Activated CD8-positive, alpha-beta memory T cell treated with anti-CD3 and anti-CD28 coated beads, Interleukin-2, amount 10 ng/mL, durations not matched to agents 7 days and 5 days (primary cell): ENCODE measurements around the gene SIK3. TPM values are rescaled to one million over a fixed set of nuclear protein-coding genes. Genes with fewer than 3 reads are reported as not detected.
"Not testable (repeated sequence)": the region's sequence is repeated elsewhere in the genome, so short reads cannot be mapped to it uniquely, and the experiment has no call there.

Experiments
- ATAC-seq: fragments of 150-1000 bp; cut with Tn5 transposase; one replicate; pipeline ENCODE4 v1.10.0; 2021; ENCODE audit warnings: moderate library complexity
- CTCF ChIA-PET: fragments of 350-600 bp; sonication (Branson Sonifier 250); formaldehyde crosslinking; loops from one replicate; lab custom pipeline; 2021; ENCODE audit warnings: antibody characterized with exemption; lab: Charles Lee
- DNase-seq: peaks from one replicate; pipeline ENCODE4 v3.0.0-alpha.2; 2020
- H3K27ac Mint-ChIP-seq: one replicate; pipeline ENCODE4 v1.8.0; 2021; ENCODE audit warnings: mild to moderate bottlenecking, mixed read lengths
- H3K27me3 Mint-ChIP-seq: one replicate; pipeline ENCODE4 v1.8.0; 2021; ENCODE audit warnings: mixed read lengths
- H3K36me3 Mint-ChIP-seq: one replicate; pipeline ENCODE4 v1.8.0; 2021; ENCODE audit warnings: mild to moderate bottlenecking, mixed read lengths
- H3K4me1 Mint-ChIP-seq: one replicate; pipeline ENCODE4 v1.8.0; 2021; ENCODE audit warnings: mixed read lengths
- H3K4me3 Mint-ChIP-seq: one replicate; pipeline ENCODE4 v1.8.0; 2021; ENCODE audit warnings: mild to moderate bottlenecking, moderate library complexity, mixed read lengths
- H3K9me3 Mint-ChIP-seq: one replicate; pipeline ENCODE4 v1.8.0; 2022; ENCODE audit warnings: low read depth, mixed read lengths
- total RNA-seq, 2 experiments: library from RNA; stranded (reverse); gene quantifications; one replicate each; pipeline ENCODE4 v1.2.3, GENCODE V29; 2021

The SIK3 gene
- total RNA-seq, 2 experiments from 2014 or later, result 31.0 to 38.3 TPM

- no peak for DNase-seq
- Mint-ChIP-seq H3K9me3 (no peaks in the 10 kb centered on the region), H3K27ac (peak overlapping the region; percentile 35), H3K27me3 (no peaks in the 10 kb centered on the region), H3K4me3 (no peak overlapping the region), H3K36me3 (peaks cover 9% of the 10 kb centered on the region), H3K4me1 (peaks cover 50% of the 10 kb centered on the region)
- CTCF ChIA-PET, result interaction anchor here (1.2 to 1.5 kb wide), 2 partner anchors 35 to 228 kb away, joined by 3 to 5 read pairs; no protein-coding TSS in a partner anchor
- ATAC-seq, result no peak
Measured at GRCh38 chr11:117064275-117064674, 34.0 kb downstream of the SIK3 start.

- DNase-seq (no peak), ATAC-seq (peak; percentile 22)
- Mint-ChIP-seq H3K4me3 (no peak overlapping the region), H3K27ac (peak overlapping the region; percentile 61), H3K27me3 (no peaks in the 10 kb centered on the region), H3K4me1 (peaks cover 61% of the 10 kb centered on the region), H3K36me3 (peaks cover 9% of the 10 kb centered on the region), H3K9me3 (no peaks in the 10 kb centered on the region)
- CTCF ChIA-PET, result interaction anchor here (1.2 to 1.5 kb wide), 2 partner anchors 9 to 227 kb away, joined by 3 to 5 read pairs; no protein-coding TSS in a partner anchor
Measured at GRCh38 chr11:117062498-117062897, 35.7 kb downstream of the SIK3 start.

GRCh38 chr11:117061256-117061655 is 37.0 kb downstream of the SIK3 start:
- CTCF ChIA-PET, result interaction anchor here (0.7 to 1.0 kb wide), 3 partner anchors 9 to 230 kb away, joined by 3 read pairs; no protein-coding TSS in a partner anchor
- H3K9me3 Mint-ChIP-seq, result no peaks in the 10 kb centered on the region
- H3K4me3 Mint-ChIP-seq, result no peak overlapping the region
- ATAC-seq, result no peak
- H3K27me3 Mint-ChIP-seq, result no peaks in the 10 kb centered on the region
- H3K4me1 Mint-ChIP-seq, result peaks cover 56% of the 10 kb centered on the region
- H3K27ac Mint-ChIP-seq, result no peak overlapping the region
- DNase-seq, result no peak
- peaks cover 5% of the 10 kb centered on the region for H3K36me3 Mint-ChIP-seq

- H3K4me3 Mint-ChIP-seq, result no peak overlapping the region
- peaks cover 6% of the 10 kb centered on the region for H3K36me3 Mint-ChIP-seq
- DNase-seq (no peak), ATAC-seq (no peak)
- no peak overlapping the region for H3K27ac Mint-ChIP-seq
- H3K4me1 Mint-ChIP-seq, result peaks cover 53% of the 10 kb centered on the region
- H3K27me3 Mint-ChIP-seq, result no peaks in the 10 kb centered on the region
- CTCF ChIA-PET, result interaction anchor here (0.6 to 1.1 kb wide), 4 partner anchors 33 to 155 kb away, joined by 3 to 4 read pairs (median 3); no protein-coding TSS in a partner anchor
- H3K9me3 Mint-ChIP-seq, result no peaks in the 10 kb centered on the region
Measured at GRCh38 chr11:117059611-117060148, 38.5 kb downstream of the SIK3 start.

- no peak overlapping the region for H3K4me3 Mint-ChIP-seq
- no peaks in the 10 kb centered on the region for H3K27me3 Mint-ChIP-seq
- DNase-seq (no peak), ATAC-seq (no peak)
- H3K36me3 Mint-ChIP-seq, result peaks cover 6% of the 10 kb centered on the region
- CTCF ChIA-PET, result interaction anchor here (1.1 kb wide), 1 partner anchor 34 kb away, joined by 3 read pairs; no protein-coding TSS in a partner anchor
- peaks cover 45% of the 10 kb centered on the region for H3K4me1 Mint-ChIP-seq
- H3K9me3 Mint-ChIP-seq, result no peaks in the 10 kb centered on the region
- H3K27ac Mint-ChIP-seq, result no peak overlapping the region
Measured at GRCh38 chr11:117058761-117059261, 39.4 kb downstream of the SIK3 start.

- CTCF ChIA-PET, result no interaction called here
- Mint-ChIP-seq H3K4me3 (no peak overlapping the region), H3K36me3 (peaks cover 6% of the 10 kb centered on the region), H3K27ac (no peak overlapping the region), H3K27me3 (no peaks in the 10 kb centered on the region), H3K9me3 (no peaks in the 10 kb centered on the region), H3K4me1 (peaks cover 35% of the 10 kb centered on the region)
- DNase-seq (no peak), ATAC-seq (no peak)
Measured at GRCh38 chr11:117057727-117058126, 40.5 kb downstream of the SIK3 start.

- no peak for ATAC-seq
- H3K4me1 Mint-ChIP-seq, result peaks cover 31% of the 10 kb centered on the region
Measured at GRCh38 chr11:117057317-117057716, 40.9 kb downstream of the SIK3 start.

GRCh38 chr11:117055469-117055868 is 42.8 kb downstream of the SIK3 start:
- H3K4me1 Mint-ChIP-seq, result peaks cover 20% of the 10 kb centered on the region
- no peak for DNase-seq
- peaks cover 4% of the 10 kb centered on the region for H3K36me3 Mint-ChIP-seq
- no peak overlapping the region for H3K27ac Mint-ChIP-seq
- no peaks in the 10 kb centered on the region for H3K9me3 Mint-ChIP-seq
- H3K4me3 Mint-ChIP-seq, result no peak overlapping the region
- CTCF ChIA-PET, result no interaction called here
- no peak for ATAC-seq
- no peaks in the 10 kb centered on the region for H3K27me3 Mint-ChIP-seq

More at GRCh38 chr11:117057317-117057716, 40.9 kb downstream of the SIK3 start:
- H3K4me3 Mint-ChIP-seq, result no peak overlapping the region
- no peak for DNase-seq
- H3K9me3 Mint-ChIP-seq, result no peaks in the 10 kb centered on the region
- no peak overlapping the region for H3K27ac Mint-ChIP-seq
- H3K27me3 Mint-ChIP-seq, result no peaks in the 10 kb centered on the region
- CTCF ChIA-PET, result no interaction called here
- H3K36me3 Mint-ChIP-seq, result peaks cover 6% of the 10 kb centered on the region

GRCh38 chr11:117054382-117054781 is 43.8 kb downstream of the SIK3 start:
- no peak overlapping the region for H3K27ac Mint-ChIP-seq
- peaks cover 2% of the 10 kb centered on the region for H3K36me3 Mint-ChIP-seq
- H3K27me3 Mint-ChIP-seq, result no peaks in the 10 kb centered on the region
- no peaks in the 10 kb centered on the region for H3K9me3 Mint-ChIP-seq
- no peak for ATAC-seq
- H3K4me3 Mint-ChIP-seq, result no peak overlapping the region
- no peak for DNase-seq
- H3K4me1 Mint-ChIP-seq, result peaks cover 12% of the 10 kb centered on the region
- CTCF ChIA-PET, result no interaction called here

- H3K36me3 Mint-ChIP-seq, result peaks cover 2% of the 10 kb centered on the region
- H3K27ac Mint-ChIP-seq, result no peak overlapping the region
- DNase-seq (no peak), ATAC-seq (no peak)
- H3K9me3 Mint-ChIP-seq, result no peaks in the 10 kb centered on the region
- no peaks in the 10 kb centered on the region for H3K27me3 Mint-ChIP-seq
- H3K4me1 Mint-ChIP-seq, result no peaks in the 10 kb centered on the region
- CTCF ChIA-PET, result no interaction called here
- H3K4me3 Mint-ChIP-seq, result no peak overlapping the region
Measured at GRCh38 chr11:117052196-117053149, 45.8 kb downstream of the SIK3 start.

- H3K36me3 Mint-ChIP-seq, H3K27me3 Mint-ChIP-seq, DNase-seq, H3K4me1 Mint-ChIP-seq, H3K4me3 Mint-ChIP-seq, ATAC-seq, H3K27ac Mint-ChIP-seq, H3K9me3 Mint-ChIP-seq: not testable (repeated sequence)
- CTCF ChIA-PET, result interaction anchor here (0.6 to 0.9 kb wide), 2 partner anchors 11 to 214 kb away, joined by 3 read pairs; no protein-coding TSS in a partner anchor
Measured at GRCh38 chr11:117050121-117050520, 48.1 kb downstream of the SIK3 start.

GRCh38 chr11:117046627-117047026 is 51.6 kb downstream of the SIK3 start:
- H3K4me1 Mint-ChIP-seq, result peaks cover 30% of the 10 kb centered on the region
- H3K27ac Mint-ChIP-seq, CTCF ChIA-PET, H3K4me3 Mint-ChIP-seq, ATAC-seq, DNase-seq, H3K9me3 Mint-ChIP-seq, H3K36me3 Mint-ChIP-seq, H3K27me3 Mint-ChIP-seq: not testable (repeated sequence)

GRCh38 chr11:117045956-117046355 is 52.3 kb downstream of the SIK3 start:
- H3K36me3 Mint-ChIP-seq, result peaks cover 2% of the 10 kb centered on the region
- CTCF ChIA-PET, result no interaction called here
- H3K4me1 Mint-ChIP-seq, result peaks cover 30% of the 10 kb centered on the region
- no peak for DNase-seq
- no peak for ATAC-seq
- H3K27ac Mint-ChIP-seq, result no peak overlapping the region
- H3K4me3 Mint-ChIP-seq, result no peak overlapping the region
- H3K27me3 Mint-ChIP-seq, result no peaks in the 10 kb centered on the region
- no peaks in the 10 kb centered on the region for H3K9me3 Mint-ChIP-seq
